Vagina (tissue), 2 donors: ENCODE data around the gene COL26A1.
"Not testable (repeated sequence)": the region's sequence is repeated elsewhere in the genome, so short reads cannot be mapped to it uniquely, and the experiment has no call there.

Experiments used
- POLR2AphosphoS5 ChIP-seq, 2 donors: sonication (generic); formaldehyde crosslinking; IDR thresholded peaks; one replicate each; pipeline ENCODE4 v1.9.0; 2017; ENCODE audit warnings: antibody characterized with exemption in 2 of 2, mild to moderate bottlenecking in 2 of 2, low read depth in 1 of 2; ENCODE audit not compliant: insufficient read depth in 1 of 2
- TF ChIP-seq, protein P1 (sequence below), 3 experiments: fragments of 450-650 bp in 2 of 3; fragments of 200-600 bp in 1 of 3; sonication (generic) in 1 of 3; IDR thresholded peaks; one replicate each; pipeline ENCODE4 v1.5.1; 2017 to 2019; ENCODE audit warnings: antibody characterized with exemption in 3 of 3, mild to moderate bottlenecking in 2 of 3, moderate library complexity in 2 of 3

DNA sequence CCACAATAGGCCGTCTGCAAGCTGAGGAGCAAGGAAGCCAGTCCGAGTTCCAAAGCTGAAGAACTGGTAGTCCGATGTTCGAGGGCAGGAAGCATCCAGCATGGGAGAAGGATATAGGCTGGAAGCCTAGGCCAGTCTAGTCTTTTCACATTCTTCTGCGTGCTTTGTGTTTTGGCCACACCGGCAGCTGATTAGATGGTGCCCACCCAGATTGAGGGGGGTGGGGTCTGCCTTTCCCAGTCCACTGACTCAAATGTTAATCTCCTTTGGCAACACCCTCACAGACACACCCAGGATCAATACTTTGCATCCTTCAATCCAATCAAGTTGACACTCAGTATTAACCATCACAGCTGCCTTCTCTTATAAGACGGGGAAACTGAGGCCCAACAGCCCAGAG is 142.8 kb downstream of the COL26A1 start:
- TF ChIP-seq, protein P1, sequence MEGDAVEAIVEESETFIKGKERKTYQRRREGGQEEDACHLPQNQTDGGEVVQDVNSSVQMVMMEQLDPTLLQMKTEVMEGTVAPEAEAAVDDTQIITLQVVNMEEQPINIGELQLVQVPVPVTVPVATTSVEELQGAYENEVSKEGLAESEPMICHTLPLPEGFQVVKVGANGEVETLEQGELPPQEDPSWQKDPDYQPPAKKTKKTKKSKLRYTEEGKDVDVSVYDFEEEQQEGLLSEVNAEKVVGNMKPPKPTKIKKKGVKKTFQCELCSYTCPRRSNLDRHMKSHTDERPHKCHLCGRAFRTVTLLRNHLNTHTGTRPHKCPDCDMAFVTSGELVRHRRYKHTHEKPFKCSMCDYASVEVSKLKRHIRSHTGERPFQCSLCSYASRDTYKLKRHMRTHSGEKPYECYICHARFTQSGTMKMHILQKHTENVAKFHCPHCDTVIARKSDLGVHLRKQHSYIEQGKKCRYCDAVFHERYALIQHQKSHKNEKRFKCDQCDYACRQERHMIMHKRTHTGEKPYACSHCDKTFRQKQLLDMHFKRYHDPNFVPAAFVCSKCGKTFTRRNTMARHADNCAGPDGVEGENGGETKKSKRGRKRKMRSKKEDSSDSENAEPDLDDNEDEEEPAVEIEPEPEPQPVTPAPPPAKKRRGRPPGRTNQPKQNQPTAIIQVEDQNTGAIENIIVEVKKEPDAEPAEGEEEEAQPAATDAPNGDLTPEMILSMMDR (IDR thresholded peaks at IDR 0.05), result not testable (repeated sequence)
- not testable (repeated sequence) for TF ChIP-seq POLR2AphosphoS5 (IDR thresholded peaks at IDR 0.05; ENCODE audit: insufficient read depth in 1 of 2, low read depth in 1 of 2)
